Fibroblast of villous mesenchyme (primary cell): Measurements from ENCODE around the gene MAP7. TPM values are rescaled to one million over a fixed set of nuclear protein-coding genes. Genes with fewer than 3 reads are reported as not detected.
A peak's percentile ranks its signal among the peaks of the same experiment; 100 is the strongest.

Source experiments
- DNase-seq: peaks from one replicate; pipeline ENCODE4 v3.0.0-alpha.2; 2010; ENCODE audit warnings: low read depth
- H3K4me3 ChIP-seq: 2 replicates; pipeline ENCODE4 v1.5.1; 2011; ENCODE audit warnings: low read depth, mild to moderate bottlenecking, low read length
- total RNA-seq: library from RNA; depleted of rRNA; stranded (reverse); fragments of >200 nt; gene quantifications from 2 replicates; pipeline ENCODE4 v1.2.3, GENCODE V29; 2012
- TF ChIP-seq, protein P1 (sequence below): IDR thresholded peaks from 2 replicates; pipeline ENCODE4 v1.5.1; 2012; ENCODE audit warnings: low read depth, mild to moderate bottlenecking, low read length; ENCODE audit not compliant: insufficient read depth

Gene MAP7
- total RNA-seq, 1 donor, result 1.3 TPM

DNA sequence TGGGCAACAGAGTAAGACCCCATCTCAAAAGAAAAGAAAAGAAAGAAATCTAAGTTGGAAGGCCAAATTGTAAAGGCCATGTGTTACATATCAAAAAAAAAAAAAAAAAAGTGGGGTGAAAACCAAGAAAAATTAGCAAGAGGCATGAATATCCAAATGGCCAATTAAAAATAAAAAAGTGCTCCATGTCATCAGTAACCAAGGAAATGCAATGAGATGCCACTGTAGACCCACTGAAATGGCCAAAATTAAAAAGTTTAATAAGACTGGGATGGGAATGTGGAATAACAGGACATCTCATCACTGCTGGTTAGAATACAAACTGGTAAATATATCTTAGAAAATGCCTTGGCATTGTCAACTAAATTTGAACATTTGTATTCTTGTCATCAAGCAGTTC, 230.5 kb downstream of the MAP7 start:
- H3K4me3 ChIP-seq, result no peak overlapping the region
- TF ChIP-seq, protein P1, sequence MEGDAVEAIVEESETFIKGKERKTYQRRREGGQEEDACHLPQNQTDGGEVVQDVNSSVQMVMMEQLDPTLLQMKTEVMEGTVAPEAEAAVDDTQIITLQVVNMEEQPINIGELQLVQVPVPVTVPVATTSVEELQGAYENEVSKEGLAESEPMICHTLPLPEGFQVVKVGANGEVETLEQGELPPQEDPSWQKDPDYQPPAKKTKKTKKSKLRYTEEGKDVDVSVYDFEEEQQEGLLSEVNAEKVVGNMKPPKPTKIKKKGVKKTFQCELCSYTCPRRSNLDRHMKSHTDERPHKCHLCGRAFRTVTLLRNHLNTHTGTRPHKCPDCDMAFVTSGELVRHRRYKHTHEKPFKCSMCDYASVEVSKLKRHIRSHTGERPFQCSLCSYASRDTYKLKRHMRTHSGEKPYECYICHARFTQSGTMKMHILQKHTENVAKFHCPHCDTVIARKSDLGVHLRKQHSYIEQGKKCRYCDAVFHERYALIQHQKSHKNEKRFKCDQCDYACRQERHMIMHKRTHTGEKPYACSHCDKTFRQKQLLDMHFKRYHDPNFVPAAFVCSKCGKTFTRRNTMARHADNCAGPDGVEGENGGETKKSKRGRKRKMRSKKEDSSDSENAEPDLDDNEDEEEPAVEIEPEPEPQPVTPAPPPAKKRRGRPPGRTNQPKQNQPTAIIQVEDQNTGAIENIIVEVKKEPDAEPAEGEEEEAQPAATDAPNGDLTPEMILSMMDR, result no peak
- no peak for DNase-seq

DNA sequence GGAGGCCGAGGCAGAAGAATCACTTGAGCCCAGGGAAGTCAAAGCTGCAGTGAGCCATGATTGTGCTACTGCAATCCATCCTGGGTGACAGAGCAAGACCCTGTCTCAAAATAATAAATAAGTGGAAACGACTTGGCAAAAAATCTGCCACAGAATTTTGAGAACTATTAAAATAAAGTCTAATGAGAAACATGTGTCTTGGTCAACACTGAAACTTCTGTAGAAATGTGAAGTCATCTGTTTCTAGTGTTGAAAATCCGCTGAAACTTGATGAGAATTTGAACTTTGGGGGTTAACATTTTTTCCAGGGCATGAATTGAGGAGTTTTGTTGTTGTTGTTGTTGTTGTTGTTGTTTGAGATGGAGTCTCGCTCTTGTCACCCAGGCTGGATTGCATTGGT, 231.5 kb downstream of the MAP7 start:
- H3K4me3 ChIP-seq, result no peak overlapping the region
- DNase-seq, result no peak
- TF ChIP-seq, protein P1, result no peak

DNA sequence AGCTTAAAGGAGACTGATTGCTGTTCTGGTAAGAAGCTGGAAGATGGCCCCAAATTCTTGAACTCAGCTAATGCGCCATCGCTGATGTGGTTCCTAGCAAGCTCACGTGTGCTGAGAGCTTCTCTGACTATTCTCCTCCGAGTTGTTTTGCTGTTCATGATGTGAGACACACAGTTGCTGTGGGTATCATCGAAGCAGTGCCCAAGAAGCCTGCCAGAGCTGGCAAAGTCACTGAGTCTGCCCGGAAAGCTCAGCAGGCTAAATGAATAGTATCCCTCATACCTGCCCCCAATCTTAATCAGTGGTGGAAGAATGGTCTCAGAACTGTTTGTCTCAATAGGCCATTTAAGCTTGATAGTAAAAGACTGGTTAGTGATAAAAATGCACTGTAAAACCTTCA, 232.3 kb downstream of the MAP7 start:
- no peak overlapping the region for H3K4me3 ChIP-seq
- DNase-seq, result no peak
- TF ChIP-seq, protein P1, result no peak

DNA sequence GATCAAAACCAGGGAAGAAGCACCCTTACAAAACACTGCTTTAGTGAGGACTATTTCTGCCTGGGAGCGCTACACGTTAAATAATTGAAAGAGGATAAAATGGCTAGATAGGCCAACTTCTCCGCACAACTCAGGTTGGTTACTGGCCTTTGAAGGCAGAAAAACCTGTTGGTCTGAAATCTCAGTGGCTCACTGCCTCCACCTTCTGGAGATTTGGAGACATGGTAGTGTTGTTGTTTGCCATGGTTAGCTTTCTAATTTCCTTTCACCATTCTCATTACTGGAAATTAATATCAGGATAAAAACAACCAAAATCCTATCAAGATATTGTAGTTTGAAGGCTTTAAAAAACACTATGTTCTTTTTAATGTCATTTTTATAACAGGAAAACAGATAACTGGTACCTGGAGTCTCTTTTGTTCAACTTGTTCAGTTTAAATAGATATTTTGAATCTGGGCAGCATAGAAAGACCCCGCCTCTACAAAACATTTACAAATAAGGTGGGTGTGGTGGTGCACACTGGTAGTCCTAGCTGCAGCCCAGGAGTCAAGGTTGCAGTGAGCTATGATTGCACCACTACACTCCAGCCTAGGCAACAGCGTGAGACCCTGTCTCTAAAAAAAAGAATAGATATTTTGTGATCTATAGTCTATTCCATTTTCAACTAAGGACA, 233.1 kb downstream of the MAP7 start:
- TF ChIP-seq, protein P1, result peak; percentile 88
- H3K4me3 ChIP-seq, result no peak overlapping the region
- peak; percentile 71 for DNase-seq

DNA sequence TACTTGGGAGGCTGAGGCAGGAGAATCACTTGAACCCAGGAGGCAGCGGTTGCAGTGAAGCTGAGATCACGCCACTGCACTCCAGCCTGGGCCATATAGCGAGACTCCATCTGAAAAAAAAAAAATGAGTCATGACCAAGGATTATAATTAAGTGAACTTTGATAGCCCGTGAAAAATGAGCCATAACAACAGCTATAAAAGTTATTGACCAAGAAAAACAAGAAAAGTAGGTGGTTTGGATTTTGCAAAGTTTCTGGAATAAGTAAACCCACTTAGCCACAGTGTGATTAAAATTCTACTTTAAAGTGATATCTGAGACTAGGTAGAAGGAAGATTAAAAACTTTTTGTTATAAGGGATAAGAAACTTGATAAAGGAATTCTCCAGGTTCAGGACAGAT, 234.6 kb downstream of the MAP7 start:
- DNase-seq, result no peak
- no peak overlapping the region for H3K4me3 ChIP-seq
- TF ChIP-seq, protein P1, result no peak

DNA sequence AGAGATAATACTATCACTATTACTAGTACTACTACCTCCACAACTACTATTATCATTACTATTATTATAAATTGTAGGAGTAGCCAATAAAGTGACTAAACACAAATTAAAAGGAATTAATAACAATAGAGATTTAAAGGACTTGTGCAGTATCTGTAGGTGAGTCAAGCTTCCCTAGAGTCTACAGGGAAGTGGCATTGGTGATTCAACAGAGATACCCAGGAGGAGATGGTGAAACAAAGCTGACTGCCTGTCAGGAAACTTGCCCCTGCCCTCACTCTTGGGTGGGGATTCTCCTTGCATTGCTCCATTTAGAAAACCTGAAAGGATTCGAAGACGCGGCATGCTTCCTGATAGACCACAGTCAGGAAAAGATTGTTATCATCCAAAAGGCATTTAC, 237.2 kb downstream of the MAP7 start:
- DNase-seq, result no peak
- TF ChIP-seq, protein P1, result no peak
- H3K4me3 ChIP-seq, result no peak overlapping the region
